ENCODE data around the gene VSIG4. TPM values are rescaled to one million over a fixed set of nuclear protein-coding genes. Genes with fewer than 3 reads are reported as not detected.

VSIG4 gene
- total RNA-seq, 6 donors from 2014 or later, result 98.0 to 392 (median 261) TPM

DNA sequence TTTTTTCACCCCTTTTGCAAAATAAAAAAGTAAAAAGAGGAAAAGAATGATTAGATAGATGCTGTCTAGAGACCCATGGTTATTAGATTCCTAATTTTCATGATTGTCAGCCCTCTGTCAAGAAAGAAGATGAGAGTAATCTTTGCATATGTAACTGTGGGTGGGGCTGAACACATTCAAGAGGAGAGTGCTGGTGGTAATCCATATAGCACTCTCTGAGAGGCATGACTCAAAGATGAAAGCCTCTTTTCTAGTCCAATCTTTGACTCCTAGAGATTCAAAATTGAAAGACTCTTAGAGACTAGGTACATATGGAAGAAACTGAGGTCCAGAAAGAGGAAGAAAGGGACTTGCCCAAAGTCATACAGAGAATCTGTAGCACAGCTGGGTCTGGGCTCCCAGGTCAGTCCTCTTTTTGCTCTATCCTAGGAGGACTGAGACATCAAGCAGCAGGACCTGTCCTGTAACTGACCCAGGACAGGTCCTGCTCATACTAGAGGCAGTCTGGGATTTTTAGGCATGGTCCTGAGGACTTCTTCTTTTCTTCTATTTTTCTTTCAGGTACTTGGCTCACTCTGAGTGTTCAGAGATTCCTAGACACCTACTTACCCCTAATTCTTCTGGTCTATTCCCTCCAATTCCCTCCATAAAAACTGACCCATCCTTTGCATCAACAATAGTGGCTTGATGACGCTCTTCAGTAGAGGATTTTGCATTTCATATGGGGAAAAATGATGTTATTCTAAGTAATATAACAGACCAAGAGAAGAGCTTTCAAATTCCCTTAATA, 23.8 kb downstream of the VSIG4 start:
- ATAC-seq (ENCODE audit: low FRiP score in 2 of 2) (peak in 1 of 2 donors; percentile 27), DNase-seq (no peak)
- WGBS, 2 donors, result 48 to 71% methylated on average over 1 of the region's 1 CpG
- Histone ChIP-seq H3K4me3 (peak overlapping the region in 3 of 4 donors; percentile 6 to 31 (median 16)), H3K4me1 (peaks cover 0 to 18% (median 1%) of the 10 kb centered on the region in 4 donors), H3K9me3 (no peaks in the 10 kb centered on the region), H3K36me3 (no peaks in the 10 kb centered on the region), H3K27ac (peak overlapping the region; percentile 60 to 84 (median 74)), H3K27me3 (no peaks in the 10 kb centered on the region)
- no peak for TF ChIP-seq POLR2AphosphoS5 (IDR thresholded peaks at IDR 0.05)
- TF ChIP-seq POLR2A (IDR thresholded peaks at IDR 0.05), result no peak
- TF ChIP-seq, protein P1, sequence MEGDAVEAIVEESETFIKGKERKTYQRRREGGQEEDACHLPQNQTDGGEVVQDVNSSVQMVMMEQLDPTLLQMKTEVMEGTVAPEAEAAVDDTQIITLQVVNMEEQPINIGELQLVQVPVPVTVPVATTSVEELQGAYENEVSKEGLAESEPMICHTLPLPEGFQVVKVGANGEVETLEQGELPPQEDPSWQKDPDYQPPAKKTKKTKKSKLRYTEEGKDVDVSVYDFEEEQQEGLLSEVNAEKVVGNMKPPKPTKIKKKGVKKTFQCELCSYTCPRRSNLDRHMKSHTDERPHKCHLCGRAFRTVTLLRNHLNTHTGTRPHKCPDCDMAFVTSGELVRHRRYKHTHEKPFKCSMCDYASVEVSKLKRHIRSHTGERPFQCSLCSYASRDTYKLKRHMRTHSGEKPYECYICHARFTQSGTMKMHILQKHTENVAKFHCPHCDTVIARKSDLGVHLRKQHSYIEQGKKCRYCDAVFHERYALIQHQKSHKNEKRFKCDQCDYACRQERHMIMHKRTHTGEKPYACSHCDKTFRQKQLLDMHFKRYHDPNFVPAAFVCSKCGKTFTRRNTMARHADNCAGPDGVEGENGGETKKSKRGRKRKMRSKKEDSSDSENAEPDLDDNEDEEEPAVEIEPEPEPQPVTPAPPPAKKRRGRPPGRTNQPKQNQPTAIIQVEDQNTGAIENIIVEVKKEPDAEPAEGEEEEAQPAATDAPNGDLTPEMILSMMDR (IDR thresholded peaks at IDR 0.05), result no peak
- TF ChIP-seq EP300 (IDR thresholded peaks at IDR 0.05), result no peak

DNA sequence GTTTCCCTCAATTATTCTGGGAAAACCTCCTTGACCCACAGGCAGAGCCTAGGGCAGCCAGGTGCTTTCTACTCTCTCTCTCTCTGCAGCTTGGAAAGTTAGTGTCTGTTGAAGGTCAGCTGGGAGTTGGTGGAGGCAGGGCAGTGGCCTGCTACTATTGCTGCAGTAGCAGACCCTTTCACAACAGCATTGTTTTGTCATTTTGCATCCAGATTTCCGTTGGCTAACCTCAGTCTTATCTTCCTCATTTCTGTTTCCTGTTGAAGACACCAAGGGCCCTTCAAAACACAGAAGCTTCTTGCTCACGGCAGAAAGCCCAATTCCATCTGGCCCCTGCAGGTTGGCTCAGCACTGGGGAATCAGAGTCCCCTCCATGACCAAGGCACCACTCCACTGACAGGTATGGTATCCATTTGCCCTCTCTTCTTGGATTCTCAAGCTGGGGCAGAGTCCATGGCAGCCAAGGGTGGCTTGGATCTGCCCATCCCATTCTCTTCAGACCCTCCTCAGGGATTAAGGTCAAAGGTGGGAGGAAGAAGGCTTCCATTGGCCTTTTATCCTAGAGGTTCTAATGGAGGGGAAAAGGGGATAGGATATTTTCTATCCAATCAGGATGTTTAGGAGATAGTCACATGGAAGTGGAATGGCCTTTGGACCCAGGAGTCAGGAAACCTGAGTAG, 24.6 kb downstream of the VSIG4 start:
- Histone ChIP-seq H3K9me3 (no peaks in the 10 kb centered on the region), H3K36me3 (no peaks in the 10 kb centered on the region), H3K27ac (peak overlapping the region; percentile 60 to 84 (median 74)), H3K27me3 (no peaks in the 10 kb centered on the region), H3K4me1 (peaks cover 0 to 18% (median 1%) of the 10 kb centered on the region in 4 donors), H3K4me3 (peak overlapping the region in 3 of 4 donors; percentile 16 to 31 (median 17))
- 17 to 22% methylated on average over 2 of the region's 2 CpGs for WGBS, 2 donors
- TF ChIP-seq POLR2A (IDR thresholded peaks at IDR 0.05) (peak in 1 of 4 donors; percentile 48), EP300 (IDR thresholded peaks at IDR 0.05) (peak in 1 of 4 donors; percentile 19), POLR2AphosphoS5 (IDR thresholded peaks at IDR 0.05) (peak; percentile 54 to 63)
- TF ChIP-seq, protein P1 (IDR thresholded peaks at IDR 0.05), result no peak
- DNase-seq (peak in 1 of 2 donors; percentile 63), ATAC-seq (ENCODE audit: low FRiP score in 2 of 2) (peak; percentile 65 to 73)

DNA sequence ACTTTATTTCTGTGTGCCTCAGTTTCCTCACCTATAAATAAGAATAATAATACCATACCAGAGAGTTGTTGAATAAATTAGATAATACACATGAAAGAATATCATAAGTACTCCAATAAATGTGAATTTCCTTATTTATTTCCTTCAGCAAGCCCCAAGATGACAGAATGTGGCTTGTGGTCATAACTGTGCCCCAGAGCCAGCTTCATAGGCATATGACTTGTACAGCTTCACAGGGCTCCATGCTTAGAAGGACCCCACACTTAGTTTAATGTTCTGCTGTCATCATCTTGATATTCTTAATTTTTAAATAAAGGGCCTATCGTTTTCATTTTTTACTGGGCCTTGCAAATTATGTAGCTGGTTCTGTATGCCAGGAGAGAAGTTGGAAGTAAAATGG, 25.3 kb downstream of the VSIG4 start:
- peaks cover 0 to 18% (median 1%) of the 10 kb centered on the region in 4 donors for H3K4me1 ChIP-seq
- ATAC-seq (ENCODE audit: low FRiP score in 2 of 2) (no peak), DNase-seq (no peak)
- no peak for TF ChIP-seq EP300 (IDR thresholded peaks at IDR 0.05)
- TF ChIP-seq POLR2AphosphoS5 (IDR thresholded peaks at IDR 0.05), result no peak
- TF ChIP-seq, protein P1 (IDR thresholded peaks at IDR 0.05), result no peak
- TF ChIP-seq POLR2A (IDR thresholded peaks at IDR 0.05), result no peak
- H3K36me3 ChIP-seq, result no peaks in the 10 kb centered on the region
- H3K9me3 ChIP-seq, result no peaks in the 10 kb centered on the region
- WGBS, 2 donors, result 64 to 100% methylated on average over 1 of the region's 1 CpG
- H3K27me3 ChIP-seq, result no peaks in the 10 kb centered on the region
- no peak overlapping the region for H3K4me3 ChIP-seq
- peak overlapping the region in 3 of 4 donors; percentile 70 to 84 (median 78) for H3K27ac ChIP-seq

DNA sequence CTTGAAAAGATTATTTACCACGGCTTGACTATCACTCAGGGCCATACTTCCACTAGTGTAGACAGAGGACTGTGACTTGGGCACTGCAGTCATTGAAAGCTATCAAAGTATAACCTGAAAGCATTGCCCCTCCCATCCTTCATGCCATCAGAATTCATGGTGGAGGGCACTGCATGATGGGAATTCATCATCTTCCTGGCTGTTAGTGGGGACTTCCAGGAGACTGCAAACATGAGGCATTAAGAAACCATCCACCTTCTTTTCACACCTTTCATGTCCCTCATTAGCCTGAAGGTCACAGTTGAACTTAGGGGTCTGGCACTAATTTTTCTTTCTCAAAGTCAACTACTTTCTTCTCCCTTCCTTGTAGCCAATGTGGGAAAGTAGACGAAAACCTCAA, 25.8 kb downstream of the VSIG4 start:
- ATAC-seq (ENCODE audit: low FRiP score in 2 of 2), result no peak
- WGBS, 2 donors, result 52 to 73% methylated on average over 1 to 2 of the region's 2 CpGs

More for the DNA sequence above, 25.8 kb downstream of the VSIG4 start:
- DNase-seq, result no peak
- Histone ChIP-seq H3K4me3 (no peak overlapping the region), H3K9me3 (no peaks in the 10 kb centered on the region), H3K27me3 (no peaks in the 10 kb centered on the region), H3K36me3 (no peaks in the 10 kb centered on the region), H3K4me1 (peaks cover 0 to 18% (median 1%) of the 10 kb centered on the region in 4 donors), H3K27ac (peak overlapping the region; percentile 63 to 84 (median 74))
- no peak for TF ChIP-seq EP300 (IDR thresholded peaks at IDR 0.05)
- TF ChIP-seq POLR2A (IDR thresholded peaks at IDR 0.05), result no peak
- no peak for TF ChIP-seq POLR2AphosphoS5 (IDR thresholded peaks at IDR 0.05)
- TF ChIP-seq, protein P1 (IDR thresholded peaks at IDR 0.05), result no peak
